AG04450 (cell line): ENCODE results near the gene TMEM116. TPM values are rescaled to one million over a fixed set of nuclear protein-coding genes. Genes with fewer than 3 reads are reported as not detected.
A peak's percentile ranks its signal among the peaks of the same experiment; 100 is the strongest.

Source experiments
- CTCF ChIA-PET: fragments of 300-600, 350-600 bp; formaldehyde crosslinking; extraction: SDS; loops from one replicate; lab custom pipeline; 2022; ENCODE audit warnings: antibody characterized with exemption, inconsistent platforms; lab: Charles Lee
- POLR2A ChIA-PET: fragments of 350-600 bp; formaldehyde crosslinking; extraction: SDS; loops from one replicate; lab custom pipeline; 2021; ENCODE audit warnings: antibody characterized with exemption, inconsistent platforms; lab: Yijun Ruan, JAX
- DNase-seq: peaks from one replicate; pipeline ENCODE4 v3.0.0-alpha.2; 2011; ENCODE audit warnings: low read depth, low spot score
- H3K27ac ChIP-seq: one replicate; pipeline ENCODE4 v1.5.1; 2012; ENCODE audit warnings: low read depth, low read length, control low read depth
- H3K27me3 ChIP-seq: one replicate; pipeline ENCODE4 v1.6.0; 2012; ENCODE audit warnings: low read length; ENCODE audit not compliant: control insufficient read depth, insufficient read depth
- H3K4me3 ChIP-seq: 2 replicates; pipeline ENCODE4 v1.5.1; 2011; ENCODE audit warnings: mild to moderate bottlenecking, low read depth, low read length, control low read depth
- H3K9me3 ChIP-seq: 2 replicates; pipeline ENCODE4 v1.5.1; 2012; ENCODE audit warnings: low read length; ENCODE audit not compliant: control insufficient read depth, insufficient read depth
- CTCF ChIP-seq: IDR thresholded peaks from 2 replicates; pipeline ENCODE4 v1.5.1; 2011; ENCODE audit warnings: low read depth, low read length, control low read depth, inconsistent platforms
- polyA plus RNA-seq: library from polyadenylated mRNA; depleted of rRNA; stranded (reverse); fragments of >200 nt; gene quantifications from 2 replicates; pipeline ENCODE4 v1.2.3, GENCODE V29; 2011; rRNA removed
- small RNA-seq: library from RNA; depleted of rRNA; stranded (forward); fragments of <200 nt; gene quantifications from one replicate; pipeline ENCODE3, GENCODE V24; 2012; ENCODE audit warnings: low read depth; ENCODE audit not compliant: insufficient read length

The TMEM116 gene
- polyA plus RNA-seq, 1 experiment, result 11.1 TPM

- ChIA-PET POLR2A (no interaction called here), CTCF (interaction anchor here (0.6 kb wide), 1 partner anchor 31 kb away, joined by 4 read pairs; no protein-coding TSS in a partner anchor)
- TF ChIP-seq CTCF, result no peak
- no peak overlapping the region for H3K4me3 ChIP-seq
- no peak overlapping the region for H3K27ac ChIP-seq
- H3K27me3 ChIP-seq, result no peaks in the 10 kb centered on the region
- H3K9me3 ChIP-seq, result no peaks in the 10 kb centered on the region
- no peak for DNase-seq
Measured at GRCh38 chr12:111886662-111887545, 126.1 kb downstream of the TMEM116 start.

GRCh38 chr12:111881716-111882115 lies 131.2 kb downstream of the TMEM116 start:
- DNase-seq, result no peak
- Histone ChIP-seq H3K4me3 (no peak overlapping the region), H3K27ac (no peak overlapping the region), H3K27me3 (no peaks in the 10 kb centered on the region), H3K9me3 (no peaks in the 10 kb centered on the region)
- ChIA-PET POLR2A (no interaction called here), CTCF (no interaction called here)
- TF ChIP-seq CTCF, result no peak

Small RNA genes within 50 kb of the gene (small RNA-seq; reads per million reads assigned to genes)
- gene AC004024.1 (not detected), gene MIR3657 (10.2 reads per million, percentile 71 among the genes with 10 or more reads in this experiment)

Other genes with a start within 250 kb of the TMEM116 start
- gene ALDH2, start 246.2 kb downstream of the TMEM116 start, polyA plus RNA-seq, result 84.1 and 90.8 TPM in 2 replicates
- 32.1 and 33.5 TPM in 2 replicates for gene MAPKAPK5, start 170.9 kb downstream of the TMEM116 start, polyA plus RNA-seq
- 112 and 125 TPM in 2 replicates for gene ERP29, start 261 bp upstream of the TMEM116 start, polyA plus RNA-seq
- gene NAA25, start 95.6 kb upstream of the TMEM116 start, polyA plus RNA-seq, result 16.8 and 17.9 TPM in 2 replicates
- gene TRAFD1, start 112.4 kb upstream of the TMEM116 start, polyA plus RNA-seq, result 71.2 and 73.4 TPM in 2 replicates